PC-9 (cell line): ENCODE results near the gene ARHGAP35. TPM values are rescaled to one million over a fixed set of nuclear protein-coding genes. Genes with fewer than 3 reads are reported as not detected.

Experiments
- BruUV-seq: library from RNA; stranded (reverse); fragments of 400-500 nt; replicated peaks from 2 replicates; lab custom pipeline; 2021; lab: Mats Ljungman, UMichigan
- CTCF ChIA-PET: fragments of 300-600 bp; sonication (Branson Sonifier 250); formaldehyde crosslinking; loops from one replicate; lab custom pipeline; 2022; ENCODE audit warnings: antibody characterized with exemption; lab: Charles Lee
- POLR2A ChIA-PET: fragments of 300-600 bp; sonication (Branson Sonifier 250); formaldehyde crosslinking; loops from one replicate; lab custom pipeline; 2022; ENCODE audit warnings: antibody characterized with exemption; ENCODE audit not compliant: unreplicated experiment; lab: Charles Lee
- DNase-seq, 2 experiments: peaks; one replicate each; pipeline versions ENCODE4 v3.0.0 to v3.0.0-alpha.2; 2015 to 2022; ENCODE audit warnings: mixed read lengths in 1 of 2
- H2AFZ ChIP-seq: fragments of 200-600 bp; sonication (generic); 2 replicates; pipeline ENCODE4 v1.8.1; 2017; ENCODE audit warnings: antibody characterized with exemption
- H3F3A ChIP-seq: fragments of 200-600 bp; sonication (generic); 2 replicates; pipeline ENCODE4 v1.8.1; 2017; ENCODE audit warnings: antibody characterized with exemption, mild to moderate bottlenecking, low read depth; ENCODE audit not compliant: insufficient read depth
- H3K27ac ChIP-seq: fragments of 200-600 bp; sonication (generic); 2 replicates; pipeline ENCODE4 v1.6.1; 2016; ENCODE audit warnings: mixed run types
- H3K27me3 ChIP-seq: fragments of 200-600 bp; sonication (generic); 2 replicates; pipeline ENCODE4 v1.6.1; 2016; ENCODE audit warnings: low read depth, mixed run types; ENCODE audit not compliant: insufficient read depth
- H3K36me3 ChIP-seq: fragments of 200-600 bp; sonication (generic); 2 replicates; pipeline ENCODE4 v1.6.1; 2016; ENCODE audit warnings: low read depth, mixed run types
- H3K4me1 ChIP-seq: fragments of 200-600 bp; sonication (generic); replicated peaks from 2 replicates; pipeline ENCODE4 v1.6.1; 2016; ENCODE audit warnings: mixed run types; ENCODE audit not compliant: insufficient read depth
- H3K4me2 ChIP-seq: fragments of 200-600 bp; sonication (generic); 2 replicates; pipeline ENCODE4 v1.6.1; 2017; ENCODE audit warnings: mixed run types
- H3K4me3 ChIP-seq: fragments of 200-600 bp; sonication (generic); 2 replicates; pipeline ENCODE4 v1.6.1; 2016; ENCODE audit warnings: mixed run types
- H3K79me2 ChIP-seq: fragments of 200-600 bp; sonication (generic); 2 replicates; pipeline ENCODE4 v1.6.1; 2017; ENCODE audit warnings: low read depth, mixed run types
- H3K9me2 ChIP-seq: fragments of 200-600 bp; sonication (generic); 2 replicates; pipeline ENCODE4 v1.8.1; 2017; ENCODE audit warnings: mild to moderate bottlenecking; ENCODE audit not compliant: insufficient read depth
- H3K9me3 ChIP-seq: fragments of 200-600 bp; sonication (generic); 2 replicates; pipeline ENCODE4 v1.8.1; 2016; ENCODE audit warnings: low read depth; ENCODE audit not compliant: insufficient read depth
- H4K20me1 ChIP-seq: fragments of 200-600 bp; sonication (generic); 2 replicates; pipeline ENCODE4 v1.8.1; 2017; ENCODE audit not compliant: insufficient read depth
- CTCF ChIP-seq: fragments of 200-600 bp; sonication (generic); conservative IDR thresholded peaks from 2 replicates; pipeline ENCODE4 v1.6.1; 2017; ENCODE audit warnings: mixed run types, antibody characterized with exemption, mild to moderate bottlenecking, moderate library complexity
- EZH2 ChIP-seq: fragments of 200-600 bp; sonication (generic); IDR thresholded peaks from 2 replicates; pipeline ENCODE4 v1.8.0; 2017; ENCODE audit warnings: antibody characterized with exemption, low read depth
- intact Hi-C: fragments of 100-400 bp; cut with micrococcal nuclease; formaldehyde crosslinking; loops from one replicate; pipeline ENCODE4 v1.10.0; 2022; ENCODE audit not compliant: unreplicated experiment
- total RNA-seq: library from RNA; stranded (reverse); gene quantifications from 2 replicates; pipeline ENCODE4 v1.2.3, GENCODE V29; 2021

ARHGAP35 gene
- total RNA-seq, 1 experiment from 2014 or later, result 104 TPM

- POLR2A ChIA-PET, result interaction anchor here (0.6 kb wide), 1 partner anchor 17 kb away, joined by 4 read pairs; no protein-coding TSS in a partner anchor
- Histone ChIP-seq H4K20me1 (no peaks in the 10 kb centered on the region), H3K9me2 (no peaks in the 10 kb centered on the region), H3F3A (peaks cover 35% of the 10 kb centered on the region), H3K9me3 (no peaks in the 10 kb centered on the region), H3K79me2 (peaks cover 96% of the 10 kb centered on the region), H2AFZ (no peak overlapping the region), H3K4me1 (peaks cover 38% of the 10 kb centered on the region), H3K4me2 (no peak overlapping the region), H3K4me3 (no peak overlapping the region), H3K27ac (0 out of 2 replicates have a peak overlapping the region, but pooled peaks have one; percentile 22), H3K27me3 (no peaks in the 10 kb centered on the region), H3K36me3 (0 out of 2 replicates have a peak, but pooled peaks cover 2% of the 10 kb centered on the region)
- CTCF ChIA-PET, result no interaction called here
- no peak for DNase-seq
- TF ChIP-seq CTCF (no peak), EZH2 (no peak)
- BruUV-seq, result no TSS peak
- intact Hi-C loops, result no loop called here
These were observed 24.6 kb downstream of the ARHGAP35 start for GRCh38 chr19:46885411-46885810.

DNA sequence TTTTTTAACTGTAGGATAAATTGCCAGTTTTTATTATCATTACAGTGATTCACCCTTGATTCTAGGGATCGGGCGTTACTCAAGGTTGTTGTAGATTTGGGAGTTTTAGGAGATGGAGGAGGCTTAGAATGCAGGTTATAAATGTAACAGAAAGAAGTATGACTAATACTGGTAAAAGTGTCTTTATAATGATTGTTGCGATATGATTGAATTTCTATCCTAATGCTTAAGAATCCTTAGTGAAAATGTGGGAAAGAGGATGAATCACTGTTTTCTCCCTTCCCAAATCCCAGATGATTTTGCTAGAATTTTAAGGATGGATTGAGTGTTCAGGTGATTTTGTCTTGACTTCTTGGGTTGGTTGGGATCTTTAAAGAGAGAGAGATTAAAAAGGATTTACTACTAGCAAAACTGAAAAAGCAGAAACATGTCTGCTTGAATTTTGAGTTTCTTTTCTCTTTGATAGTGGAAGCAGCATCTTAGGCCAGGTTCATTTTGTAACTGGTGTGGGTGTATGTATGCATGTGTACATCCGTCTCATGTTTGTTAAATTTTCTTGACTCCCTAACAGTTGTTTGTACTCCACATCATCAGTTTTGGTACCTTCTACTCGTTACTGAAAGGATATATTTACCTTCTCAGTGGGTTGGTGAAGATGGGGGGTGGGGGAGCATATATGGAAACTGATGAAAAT, 25.9 kb downstream of the ARHGAP35 start:
- H3K9me2 ChIP-seq, result no peaks in the 10 kb centered on the region
- H3K4me1 ChIP-seq, result peaks cover 51% of the 10 kb centered on the region
- H3K36me3 ChIP-seq, result 0 out of 2 replicates have a peak, but pooled peaks cover 2% of the 10 kb centered on the region
- DNase-seq, result no peak
- peak overlapping the region; percentile 22 for H3K27ac ChIP-seq
- TF ChIP-seq EZH2 (no peak), CTCF (no peak)
- no peaks in the 10 kb centered on the region for H3K27me3 ChIP-seq
- H2AFZ ChIP-seq, result no peak overlapping the region
- peaks cover 48% of the 10 kb centered on the region for H3F3A ChIP-seq
- peaks cover 94% of the 10 kb centered on the region for H3K79me2 ChIP-seq
- POLR2A ChIA-PET, result no interaction called here
- no peaks in the 10 kb centered on the region for H3K9me3 ChIP-seq
- peak overlapping the region; percentile 5; the same call in 1 of the 2 replicates for H3K4me2 ChIP-seq
- intact Hi-C loops, result no loop called here
- CTCF ChIA-PET, result no interaction called here
- no peaks in the 10 kb centered on the region for H4K20me1 ChIP-seq
- H3K4me3 ChIP-seq, result no peak overlapping the region
- BruUV-seq, result no TSS peak

DNA sequence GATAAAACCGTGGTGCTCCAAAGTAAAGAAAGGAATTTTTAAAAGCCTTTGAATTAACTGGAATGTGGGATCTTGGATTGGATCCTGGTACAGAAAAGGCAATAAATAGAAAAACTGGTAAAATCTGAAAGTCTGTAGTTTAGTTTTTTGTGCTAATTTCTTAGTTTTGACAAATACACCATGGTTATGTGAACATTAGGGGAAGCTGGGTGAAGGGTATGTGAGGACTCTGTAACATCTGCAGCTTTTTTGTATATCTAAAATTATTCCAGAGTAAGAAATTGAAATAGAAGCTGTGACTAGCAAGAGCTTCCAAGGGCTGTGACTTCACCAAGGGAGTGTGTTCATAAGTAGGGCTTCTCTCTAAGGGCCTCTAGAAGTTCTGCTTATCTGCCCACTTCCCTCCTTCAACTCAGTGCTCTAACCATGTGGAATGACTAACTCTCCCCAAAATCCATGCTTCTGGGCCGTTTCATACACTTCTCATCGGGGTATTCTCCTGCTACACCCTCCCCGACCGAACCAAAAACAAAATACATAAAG, 26.5 kb downstream of the ARHGAP35 start:
- intact Hi-C loops, result no loop called here
- CTCF ChIA-PET, result interaction anchor here (0.6 kb wide), 1 partner anchor 80 kb away, joined by 3 read pairs; no protein-coding TSS in a partner anchor
- H4K20me1 ChIP-seq, result no peaks in the 10 kb centered on the region

More for the DNA sequence above, 26.5 kb downstream of the ARHGAP35 start:
- Histone ChIP-seq H3K36me3 (0 out of 2 replicates have a peak, but pooled peaks cover 2% of the 10 kb centered on the region), H3K9me2 (no peaks in the 10 kb centered on the region), H3K4me2 (no peak overlapping the region), H3K79me2 (peaks cover 94% of the 10 kb centered on the region), H3K27ac (peak overlapping the region; percentile 22), H3K4me3 (no peak overlapping the region), H3F3A (peaks cover 49% of the 10 kb centered on the region), H3K27me3 (no peaks in the 10 kb centered on the region), H3K9me3 (no peaks in the 10 kb centered on the region), H2AFZ (no peak overlapping the region), H3K4me1 (peaks cover 52% of the 10 kb centered on the region)
- BruUV-seq, result no TSS peak
- DNase-seq, result no peak
- no peak for TF ChIP-seq EZH2
- no peak for TF ChIP-seq CTCF
- POLR2A ChIA-PET, result no interaction called here
